Measurements from ENCODE around the gene PSAPL1. TPM values are rescaled to one million over a fixed set of nuclear protein-coding genes. Genes with fewer than 3 reads are reported as not detected.

Gene PSAPL1
- total RNA-seq, 1 donor from 2014 or later: not detected

DNA sequence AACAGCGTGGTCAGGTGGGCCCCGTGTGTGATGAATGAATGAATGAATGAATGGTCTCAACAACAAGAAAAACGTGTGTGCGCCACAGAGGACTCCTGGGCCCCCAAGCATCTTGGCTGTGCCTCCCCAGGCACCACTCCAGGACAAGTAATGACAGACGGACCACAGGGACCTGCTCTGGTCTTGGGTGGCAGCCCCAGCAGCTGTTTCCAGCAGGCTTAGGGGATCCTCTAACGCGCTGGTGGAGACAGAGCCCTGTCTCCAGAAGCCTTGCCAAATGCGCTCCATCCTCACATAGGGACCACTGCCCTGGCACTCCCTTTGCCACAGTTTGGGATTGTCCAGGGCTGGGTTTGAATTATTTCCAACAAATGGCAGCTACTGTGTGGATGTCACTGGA is 39.1 kb downstream of the PSAPL1 start:
- no peak for DNase-seq (ENCODE audit: low read depth)
- Histone ChIP-seq H3K36me3 (ENCODE audit: control insufficient read depth, insufficient read depth, low read length) (no peaks in the 10 kb centered on the region), H3K27me3 (ENCODE audit: control insufficient read depth, insufficient read depth, low read length) (peaks cover 9% of the 10 kb centered on the region), H3K4me3 (ENCODE audit: low read depth, low read length) (no peak overlapping the region)
- TF ChIP-seq, protein P1, sequence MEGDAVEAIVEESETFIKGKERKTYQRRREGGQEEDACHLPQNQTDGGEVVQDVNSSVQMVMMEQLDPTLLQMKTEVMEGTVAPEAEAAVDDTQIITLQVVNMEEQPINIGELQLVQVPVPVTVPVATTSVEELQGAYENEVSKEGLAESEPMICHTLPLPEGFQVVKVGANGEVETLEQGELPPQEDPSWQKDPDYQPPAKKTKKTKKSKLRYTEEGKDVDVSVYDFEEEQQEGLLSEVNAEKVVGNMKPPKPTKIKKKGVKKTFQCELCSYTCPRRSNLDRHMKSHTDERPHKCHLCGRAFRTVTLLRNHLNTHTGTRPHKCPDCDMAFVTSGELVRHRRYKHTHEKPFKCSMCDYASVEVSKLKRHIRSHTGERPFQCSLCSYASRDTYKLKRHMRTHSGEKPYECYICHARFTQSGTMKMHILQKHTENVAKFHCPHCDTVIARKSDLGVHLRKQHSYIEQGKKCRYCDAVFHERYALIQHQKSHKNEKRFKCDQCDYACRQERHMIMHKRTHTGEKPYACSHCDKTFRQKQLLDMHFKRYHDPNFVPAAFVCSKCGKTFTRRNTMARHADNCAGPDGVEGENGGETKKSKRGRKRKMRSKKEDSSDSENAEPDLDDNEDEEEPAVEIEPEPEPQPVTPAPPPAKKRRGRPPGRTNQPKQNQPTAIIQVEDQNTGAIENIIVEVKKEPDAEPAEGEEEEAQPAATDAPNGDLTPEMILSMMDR (IDR thresholded peaks at IDR 0.05; ENCODE audit: insufficient read depth, low read length, poor library complexity, severe bottlenecking): no peak

GRCh38 chr4:7394681-7395451 is 39.9 kb downstream of the PSAPL1 start:
- Histone ChIP-seq H3K36me3 (ENCODE audit: control insufficient read depth, insufficient read depth, low read length) (no peaks in the 10 kb centered on the region), H3K4me3 (ENCODE audit: low read depth, low read length) (no peak overlapping the region), H3K27me3 (ENCODE audit: control insufficient read depth, insufficient read depth, low read length) (peaks cover 9% of the 10 kb centered on the region)
- TF ChIP-seq, protein P1 (IDR thresholded peaks at IDR 0.05; ENCODE audit: insufficient read depth, low read length, poor library complexity, severe bottlenecking): no peak
- no peak for DNase-seq (ENCODE audit: low read depth)

- DNase-seq (ENCODE audit: low read depth): no peak
- no peak overlapping the region for H3K4me3 ChIP-seq (ENCODE audit: low read depth, low read length)
- peaks cover 12% of the 10 kb centered on the region for H3K27me3 ChIP-seq (ENCODE audit: control insufficient read depth, insufficient read depth, low read length)
- no peaks in the 10 kb centered on the region for H3K36me3 ChIP-seq (ENCODE audit: control insufficient read depth, insufficient read depth, low read length)
- TF ChIP-seq, protein P1 (IDR thresholded peaks at IDR 0.05; ENCODE audit: insufficient read depth, low read length, poor library complexity, severe bottlenecking): no peak
These were observed 40.8 kb downstream of the PSAPL1 start for GRCh38 chr4:7393601-7394575.

DNA sequence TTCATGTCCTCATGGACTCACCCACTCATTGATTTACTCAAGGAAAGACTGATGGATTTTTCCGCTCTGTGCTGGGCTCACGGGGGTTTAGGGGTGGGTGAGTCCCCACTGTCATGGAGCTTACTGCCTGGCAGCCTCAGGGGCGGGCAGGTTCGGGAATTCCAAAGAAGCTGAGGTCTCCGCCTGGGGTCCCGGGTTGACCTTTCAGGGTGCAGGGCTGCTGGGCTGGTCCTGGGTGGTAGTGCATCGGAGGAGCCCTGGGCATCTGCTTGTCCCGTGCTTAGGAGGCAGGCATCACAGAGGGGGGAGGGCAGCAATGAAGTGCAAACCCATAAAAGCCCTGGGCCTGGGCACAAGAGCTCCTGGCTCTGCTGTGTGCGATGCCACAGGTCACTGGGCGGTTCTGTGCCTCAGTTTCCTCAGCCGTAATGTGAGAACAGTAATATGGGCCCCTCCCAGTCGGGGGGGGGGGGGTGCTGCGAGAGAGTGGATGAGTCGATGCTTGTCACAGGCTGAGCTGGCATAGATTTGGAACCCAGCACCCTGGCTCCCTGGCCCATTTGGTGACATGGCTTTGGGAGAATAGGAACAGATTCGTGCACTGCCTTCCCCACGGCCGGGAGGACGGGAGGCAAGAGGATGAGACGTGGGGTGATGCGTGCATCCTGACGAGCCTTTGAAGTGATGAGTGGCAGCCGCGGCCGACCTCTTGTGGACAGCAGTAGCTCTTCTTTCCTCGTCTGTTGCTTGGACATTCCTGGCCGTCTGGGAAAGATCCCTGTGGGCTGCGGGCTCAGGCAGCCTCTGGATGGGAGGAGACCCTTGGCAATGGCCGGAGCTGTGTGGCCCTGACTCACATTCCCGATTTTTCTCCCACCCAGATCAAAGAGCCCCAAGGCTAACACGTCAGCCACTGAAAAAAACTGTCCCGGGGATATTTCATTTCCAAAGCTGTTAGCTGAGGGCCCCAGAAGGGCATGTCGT is 42.0 kb downstream of the PSAPL1 start:
- Histone ChIP-seq H3K36me3 (ENCODE audit: control insufficient read depth, insufficient read depth, low read length) (no peaks in the 10 kb centered on the region), H3K27me3 (ENCODE audit: control insufficient read depth, insufficient read depth, low read length) (peaks cover 12% of the 10 kb centered on the region), H3K4me3 (ENCODE audit: low read depth, low read length) (no peak overlapping the region)
- no peak for DNase-seq (ENCODE audit: low read depth)
- TF ChIP-seq, protein P1 (IDR thresholded peaks at IDR 0.05; ENCODE audit: insufficient read depth, low read length, poor library complexity, severe bottlenecking): peak; percentile 18

GRCh38 chr4:7391637-7392437 is 42.9 kb downstream of the PSAPL1 start:
- Histone ChIP-seq H3K36me3 (ENCODE audit: control insufficient read depth, insufficient read depth, low read length) (no peaks in the 10 kb centered on the region), H3K4me3 (ENCODE audit: low read depth, low read length) (no peak overlapping the region), H3K27me3 (ENCODE audit: control insufficient read depth, insufficient read depth, low read length) (peaks cover 12% of the 10 kb centered on the region)
- no peak for DNase-seq (ENCODE audit: low read depth)
- TF ChIP-seq, protein P1 (IDR thresholded peaks at IDR 0.05; ENCODE audit: insufficient read depth, low read length, poor library complexity, severe bottlenecking): no peak
